Heart left ventricle (tissue), 13 donors: ENCODE measurements around the gene CCSER1.

Experiments used
- POLR2A ChIP-seq, 2 donors: fragments of 450-650 bp; IDR thresholded peaks; one replicate each; pipeline ENCODE4 v1.6.1; 2017; ENCODE audit warnings: antibody characterized with exemption in 2 of 2, mild to moderate bottlenecking in 2 of 2, moderate library complexity in 2 of 2
- TF ChIP-seq, protein P1 (sequence below), 12 donors: fragments of 200-600 bp; sonication (generic) in 4 of 12; IDR thresholded peaks; one replicate each; pipeline versions ENCODE4 v1.5.0 to v1.8.0; 2018 to 2022; ENCODE audit warnings: antibody characterized with exemption in 12 of 12, mild to moderate bottlenecking in 5 of 12
- donor health status: ischemic (EF 13 %, LVEDD 7.1; RV severe dilation, severe dysfunction).
- donor health status: DM: no; HTN: yes; CAD: no.
- donor health status: DM: no; HTN: no; CAD: no.
- donor health status: ischemic (EF 25% LVEDD 6.9; RV normal size, moderate dysfunction).
- donor health status: ischemic (EF 25% LVEDD 5.7; RV mildly dilated, moderate dysfunction).
- donor health status: ischemic (EF 35%, LVEDD 5.7; RV mildly dilated, moderate dysfunction).
- donor health status: nonischemic (EF 11% LVEDD 7.7; RV severe dilation, severe dysfunction).
- donor health status: DM: yes; HTN: yes; CAD: no.
- donor health status: PGD.
- donor health status: ischemic (EF 29% LVEDD 5.4; RV normal size, mild dysfunction).
- donor health status: nonischemic (EF 23%, LVEDD 6.1; RV moderate dilation, normal function).

GRCh38 chr4:90112715-90113114, 14.5 kb upstream of the CCSER1 start:
- TF ChIP-seq, protein P1, sequence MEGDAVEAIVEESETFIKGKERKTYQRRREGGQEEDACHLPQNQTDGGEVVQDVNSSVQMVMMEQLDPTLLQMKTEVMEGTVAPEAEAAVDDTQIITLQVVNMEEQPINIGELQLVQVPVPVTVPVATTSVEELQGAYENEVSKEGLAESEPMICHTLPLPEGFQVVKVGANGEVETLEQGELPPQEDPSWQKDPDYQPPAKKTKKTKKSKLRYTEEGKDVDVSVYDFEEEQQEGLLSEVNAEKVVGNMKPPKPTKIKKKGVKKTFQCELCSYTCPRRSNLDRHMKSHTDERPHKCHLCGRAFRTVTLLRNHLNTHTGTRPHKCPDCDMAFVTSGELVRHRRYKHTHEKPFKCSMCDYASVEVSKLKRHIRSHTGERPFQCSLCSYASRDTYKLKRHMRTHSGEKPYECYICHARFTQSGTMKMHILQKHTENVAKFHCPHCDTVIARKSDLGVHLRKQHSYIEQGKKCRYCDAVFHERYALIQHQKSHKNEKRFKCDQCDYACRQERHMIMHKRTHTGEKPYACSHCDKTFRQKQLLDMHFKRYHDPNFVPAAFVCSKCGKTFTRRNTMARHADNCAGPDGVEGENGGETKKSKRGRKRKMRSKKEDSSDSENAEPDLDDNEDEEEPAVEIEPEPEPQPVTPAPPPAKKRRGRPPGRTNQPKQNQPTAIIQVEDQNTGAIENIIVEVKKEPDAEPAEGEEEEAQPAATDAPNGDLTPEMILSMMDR (IDR thresholded peaks at IDR 0.05) = no peak
- no peak for TF ChIP-seq POLR2A (IDR thresholded peaks at IDR 0.05)
